Cerebellar nuclear complex (tissue), 1 donor: ENCODE data around the gene NHERF2.

Experiments used
- DNase-seq, 2 experiments: peaks; one replicate each; lab custom pipeline; 2025; lab: John Stamatoyannopoulos, UW

NHERF2 gene

GRCh38 chr16:2040787-2041522, 14.3 kb downstream of the NHERF2 start:
- peak in 1 of 2 experiments; percentile 15 for DNase-seq

DNA sequence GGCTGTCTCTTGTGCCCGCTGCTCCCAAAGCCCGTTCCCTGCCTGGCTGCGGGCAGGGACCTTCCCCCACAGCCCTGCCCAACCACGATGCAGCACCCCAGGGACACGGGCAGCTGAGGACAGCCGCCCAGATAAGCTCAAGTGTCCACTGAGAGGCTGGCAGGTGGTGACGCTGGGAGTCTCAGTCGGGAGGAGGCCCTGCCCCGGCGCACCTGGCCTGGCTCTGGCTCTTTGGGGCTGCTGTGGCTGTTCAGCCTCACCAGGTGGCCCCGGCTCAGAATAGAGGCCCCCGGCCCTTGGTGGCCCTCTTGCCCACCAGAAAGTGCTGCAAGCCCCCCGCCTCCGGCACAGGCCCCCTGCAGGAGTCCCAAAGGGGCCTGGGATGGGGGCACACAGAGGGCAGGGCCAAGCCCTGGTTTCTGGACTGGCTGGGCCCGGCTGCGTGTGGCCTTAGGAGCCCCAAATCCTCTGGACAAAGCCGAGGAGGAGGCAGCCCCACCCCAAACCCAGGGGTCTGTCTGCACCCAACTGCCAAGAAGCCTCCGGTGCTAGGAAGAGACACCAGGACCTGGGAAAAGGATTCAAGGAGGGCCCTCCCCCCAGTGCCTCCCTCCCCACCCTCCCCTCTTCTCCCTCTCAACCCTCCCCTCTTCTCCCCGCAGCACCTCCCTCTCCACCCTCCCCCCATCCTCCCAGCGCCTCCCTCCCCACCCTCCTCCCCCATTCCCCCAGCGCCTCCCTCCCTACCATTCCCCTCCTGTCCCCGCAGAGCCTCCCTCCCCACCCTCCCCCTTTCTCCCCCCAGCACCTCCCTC, 15.7 kb downstream of the NHERF2 start:
- no peak for DNase-seq

- DNase-seq, result no peak
Measured at GRCh38 chr16:2042986-2043666, 16.4 kb downstream of the NHERF2 start.

- DNase-seq, result no peak
Measured at GRCh38 chr16:2043667-2044451, 17.2 kb downstream of the NHERF2 start.

- no peak for DNase-seq
Measured at GRCh38 chr16:2044541-2044940, 17.8 kb downstream of the NHERF2 start.

- DNase-seq, result no peak
Measured at GRCh38 chr16:2045965-2046892, 19.5 kb downstream of the NHERF2 start.

GRCh38 chr16:2046893-2047329, 20.2 kb downstream of the NHERF2 start:
- DNase-seq, result no peak

DNA sequence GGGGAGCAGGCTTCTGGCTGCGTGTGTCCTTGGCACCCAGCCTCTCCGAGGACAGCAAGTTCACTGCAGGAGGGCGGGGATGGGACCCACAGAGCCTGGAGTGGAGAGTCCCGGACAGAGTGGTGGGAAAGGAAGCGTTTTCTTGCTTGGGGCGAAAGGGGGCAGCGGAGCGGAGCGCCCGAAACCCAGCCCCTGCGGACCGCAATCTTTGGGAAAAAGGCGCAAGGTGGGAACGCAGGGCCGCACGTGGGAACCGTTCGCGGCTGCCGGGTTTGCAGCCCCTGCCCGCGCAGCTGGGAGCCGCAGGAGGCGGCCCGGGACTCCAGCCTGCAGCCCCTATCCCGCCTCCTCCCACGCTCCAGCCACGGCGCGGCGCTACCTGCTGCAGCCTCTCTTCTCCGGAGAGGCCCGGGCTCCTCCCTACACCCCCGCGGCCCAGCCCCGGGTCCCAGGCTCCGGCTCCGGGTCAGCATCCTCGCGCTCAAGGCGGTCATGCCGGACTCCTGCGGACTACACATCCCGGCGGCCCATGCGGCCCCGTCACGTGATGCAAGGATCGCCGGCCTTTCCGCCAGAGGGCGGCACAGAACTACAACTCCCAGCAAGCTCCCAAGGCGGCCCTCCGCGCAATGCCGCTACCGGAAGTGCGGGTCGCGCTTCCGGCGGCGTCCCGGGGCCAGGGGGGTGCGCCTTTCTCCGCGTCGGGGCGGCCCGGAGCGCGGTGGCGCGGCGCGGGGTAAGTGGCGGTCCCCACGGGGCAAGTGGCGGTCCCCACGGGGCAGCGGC, 20.8 kb downstream of the NHERF2 start, which contains the start of the genes NTHL1 and TSC2:
NTHL1 (minus strand) TSS at position 505 of the 786 bp plus-strand sequence; CDS start at position 494, 11 bp downstream.
TSC2 (plus strand) TSS at position 656 of the 786 bp plus-strand sequence. CDS start 631 bp downstream, outside the sequence.
- DNase-seq, result peak; percentile 57 to 86

DNA sequence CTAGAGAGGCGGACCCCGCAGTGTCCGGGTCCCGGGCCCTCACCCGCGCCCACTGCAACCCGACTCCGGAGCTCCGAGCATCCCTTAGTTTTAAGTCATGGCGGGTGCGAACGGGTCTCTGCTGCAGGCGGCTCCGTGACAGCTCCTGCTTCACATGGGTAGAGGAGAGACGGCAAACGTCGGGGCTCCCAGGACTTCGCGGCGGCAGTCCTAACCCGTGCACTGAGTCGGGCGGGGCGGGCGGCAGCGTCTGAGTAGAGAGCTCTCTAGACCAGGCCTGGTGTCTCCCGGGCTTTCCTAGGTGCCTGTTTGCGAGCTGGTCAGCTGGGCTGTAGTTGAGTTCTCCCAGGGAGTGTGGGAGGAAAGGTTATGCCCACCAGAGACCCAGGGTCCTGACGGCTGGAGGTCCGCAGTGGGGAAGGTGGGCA, 21.4 kb downstream of the NHERF2 start:
- DNase-seq, result no peak

DNA sequence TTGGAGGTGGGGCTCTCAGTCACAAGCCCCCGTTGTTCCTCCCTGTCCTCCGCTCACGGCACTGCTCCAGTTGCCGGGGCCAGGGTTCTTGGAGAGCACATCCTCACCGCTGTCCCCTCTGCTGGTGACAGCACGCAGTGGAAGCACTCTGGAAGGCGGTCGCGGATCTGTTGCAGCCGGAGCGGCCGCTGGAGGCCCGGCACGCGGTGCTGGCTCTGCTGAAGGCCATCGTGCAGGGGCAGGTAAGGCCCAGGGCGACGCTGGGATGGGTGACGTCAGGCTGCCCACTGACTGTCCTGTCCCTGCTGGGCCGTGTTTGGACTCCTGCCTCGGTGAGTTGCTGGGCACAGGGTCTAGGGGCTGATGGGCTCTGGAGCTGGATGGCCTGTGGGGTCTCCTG, 26.5 kb downstream of the NHERF2 start:
- DNase-seq, result no peak

- DNase-seq, result no peak
Measured at GRCh38 chr16:2053897-2054296, 27.2 kb downstream of the NHERF2 start.

DNA sequence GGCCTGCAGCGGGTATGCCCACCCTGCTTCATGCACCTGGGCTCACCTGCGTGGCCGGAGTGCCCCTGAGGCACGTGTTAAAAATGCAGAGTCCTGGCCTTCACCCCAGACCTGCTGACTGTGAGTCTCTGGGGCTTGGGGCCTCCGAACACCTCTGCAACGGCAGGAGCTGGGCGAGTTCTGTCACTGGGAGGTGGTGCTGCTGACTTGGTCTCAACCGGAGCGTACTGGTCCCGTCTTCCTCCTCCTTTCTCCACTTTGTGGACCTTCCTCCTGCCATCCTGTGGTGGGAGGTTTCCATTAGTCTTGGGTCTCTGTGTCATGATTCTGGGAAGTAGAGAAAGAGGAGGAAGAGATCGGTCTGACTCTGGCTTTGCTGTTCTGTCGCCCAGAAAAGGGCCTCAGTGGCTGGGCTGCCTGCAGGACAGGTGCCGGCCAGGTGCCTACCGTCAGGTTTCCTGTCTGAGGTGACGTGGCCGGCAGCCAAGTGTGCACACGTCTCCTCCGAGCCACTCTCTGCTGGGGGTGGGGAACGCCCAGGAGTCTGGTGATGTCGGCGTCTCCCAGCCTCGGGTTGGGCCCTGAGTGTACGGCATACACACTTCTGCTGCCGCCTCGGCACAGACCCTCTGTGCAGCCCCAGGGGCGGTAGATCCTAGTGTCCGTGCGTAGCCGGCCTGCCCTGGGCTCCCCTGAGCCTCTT, 28.0 kb downstream of the NHERF2 start:
- no peak for DNase-seq

DNA sequence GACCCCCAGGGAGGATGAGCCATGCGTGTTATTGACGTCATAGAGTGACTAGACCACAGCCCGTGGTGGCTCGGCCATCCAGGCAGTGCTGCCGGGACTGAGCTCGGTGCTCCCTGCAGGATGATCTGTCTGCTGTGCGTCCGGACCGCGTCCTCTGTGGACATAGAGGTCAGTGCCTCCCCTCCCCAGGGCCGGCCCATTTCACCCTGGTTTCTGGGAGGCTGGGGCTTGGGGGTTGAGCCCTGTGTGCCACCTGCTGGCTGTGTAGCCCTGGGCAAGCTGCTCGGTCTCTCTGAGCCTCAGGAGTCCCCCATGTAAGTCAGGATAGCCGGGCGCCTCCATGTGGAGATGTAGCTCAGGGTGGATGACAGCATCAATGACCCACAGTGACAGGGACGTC, 29.4 kb downstream of the NHERF2 start:
- no peak for DNase-seq

DNA sequence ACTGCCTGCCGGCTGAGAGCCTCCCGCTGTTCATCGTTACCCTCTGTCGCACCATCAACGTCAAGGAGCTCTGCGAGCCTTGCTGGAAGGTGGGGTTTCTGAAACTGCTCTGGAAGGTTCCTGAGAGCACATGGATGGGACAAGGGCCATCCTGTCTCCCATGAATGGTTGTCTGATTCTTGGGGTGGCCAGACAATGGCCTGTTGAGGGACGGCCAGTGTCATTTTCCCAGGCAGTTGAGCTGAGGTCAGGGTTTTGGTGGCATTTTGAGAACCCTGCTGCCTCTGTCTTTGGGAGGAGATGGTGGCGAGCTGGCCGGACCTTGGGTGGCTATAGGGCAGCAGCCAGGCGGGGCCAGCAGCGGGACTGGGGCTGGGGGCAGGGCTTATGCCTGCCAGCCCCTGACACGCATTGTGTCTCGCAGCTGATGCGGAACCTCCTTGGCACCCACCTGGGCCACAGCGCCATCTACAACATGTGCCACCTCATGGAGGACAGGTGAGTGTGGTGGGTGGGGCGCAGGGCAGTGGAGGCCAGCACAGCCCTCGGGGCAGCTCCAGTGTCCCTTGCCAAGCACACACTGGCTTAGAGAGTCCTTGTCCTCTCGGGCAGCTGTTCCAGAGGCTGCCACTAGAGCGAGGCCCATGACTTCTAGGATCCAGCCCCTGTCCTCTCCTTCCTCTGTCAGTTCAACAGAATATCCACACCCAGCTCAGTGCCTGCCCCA, 30.1 kb downstream of the NHERF2 start:
- DNase-seq, result no peak

DNA sequence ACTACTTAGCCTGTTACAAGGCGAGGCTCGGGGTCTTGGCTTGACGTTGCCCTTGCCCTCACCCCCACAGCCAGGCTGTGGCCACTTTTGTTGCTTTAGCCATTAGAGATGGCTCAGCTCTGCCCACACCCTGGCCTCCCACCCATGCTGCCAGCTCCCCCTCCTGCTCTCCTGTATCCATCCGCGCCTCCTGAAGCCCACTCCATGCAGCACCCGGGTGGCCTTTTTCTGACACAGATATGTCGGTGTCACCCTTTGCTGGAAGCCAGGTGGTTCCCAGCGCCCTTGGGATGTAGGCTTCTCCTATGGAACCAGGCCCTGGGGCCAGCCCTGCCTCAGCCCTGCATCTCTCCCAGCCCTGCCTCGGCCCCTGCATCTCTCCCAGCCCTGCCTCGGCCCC, 30.7 kb downstream of the NHERF2 start:
- no peak for DNase-seq

GRCh38 chr16:2058420-2058819, 31.7 kb downstream of the NHERF2 start:
- no peak for DNase-seq

DNA sequence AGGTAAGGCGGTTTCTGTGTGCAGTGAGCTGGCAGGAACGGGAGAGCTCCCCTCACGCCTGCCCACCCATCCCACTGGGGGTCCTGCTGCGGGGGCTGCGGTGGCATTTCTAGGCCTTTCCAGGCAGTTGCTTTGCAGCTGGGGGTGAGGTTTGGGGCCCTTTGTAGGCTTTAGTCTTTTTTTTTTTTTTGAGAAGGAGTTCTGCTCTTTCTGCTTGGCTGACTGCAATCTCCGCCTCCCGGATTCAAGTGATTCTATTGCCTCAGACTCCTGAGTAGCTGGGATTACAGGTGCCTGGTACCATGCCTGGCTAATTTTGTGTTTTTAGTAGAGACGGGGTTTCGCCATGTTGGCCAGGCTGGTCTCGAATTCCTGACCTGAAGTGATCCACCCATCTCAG, 32.2 kb downstream of the NHERF2 start:
- DNase-seq, result no peak

GRCh38 chr16:2060346-2060745, 33.6 kb downstream of the NHERF2 start:
- no peak for DNase-seq
